HepG2 (cell line): ENCODE results near the gene BMERB1. TPM values are rescaled to one million over a fixed set of nuclear protein-coding genes. Genes with fewer than 3 reads are reported as not detected.

Experiments used
- ATAC-seq: fragments of 200-7000 bp; cut with Tn5 transposase; 3 replicates; pipeline ENCODE4 v1.9.1; 2020; ENCODE audit warnings: mild to moderate bottlenecking, moderate library complexity
- BruUV-seq: library from RNA; stranded (reverse); fragments of 400-500 nt; replicated peaks from 2 replicates; lab custom pipeline; 2021; lab: Mats Ljungman, UMichigan
- CTCF ChIA-PET: fragments of 300-600 bp; formaldehyde crosslinking; extraction: SDS; loops from one replicate; lab custom pipeline; 2021; ENCODE audit warnings: low total read pairs, inconsistent platforms, low intra/inter-chr PET ratio; lab: Yijun Ruan, JAX
- POLR2A ChIA-PET: fragments of 350-600 bp; sonication (Branson Sonifier 250); formaldehyde crosslinking; loops from one replicate; lab custom pipeline; 2020; ENCODE audit warnings: antibody characterized with exemption, inconsistent platforms; lab: Yijun Ruan, JAX
- DNase-seq: peaks from one replicate; pipeline ENCODE4 v3.0.0-alpha.2; 2015; ENCODE audit warnings: low spot score
- FAIRE-seq: peaks from 3 replicates; lab custom pipeline; 2011; peaks lifted over from hg19 to GRCh38; lab: Jason Lieb, UNC
- H2AFZ ChIP-seq: one replicate; pipeline ENCODE4 v1.6.1; 2011; ENCODE audit warnings: low read length, inconsistent platforms
- H3K27ac ChIP-seq: fragments of 300-600 bp; 3 replicates; pipeline ENCODE4 v1.8.0; 2011; ENCODE audit warnings: mixed run types, mild to moderate bottlenecking, mixed read lengths, low read length, inconsistent platforms; ENCODE audit not compliant: insufficient read depth; ENCODE audit errors: extremely low read length
- H3K27me3 ChIP-seq, 2 experiments: fragments of 200-600 bp in 1 of 2; 2 replicates in 1 of 2; 3 replicates in 1 of 2; pipeline versions ENCODE4 v1.6.0 to v1.8.0; 2011; ENCODE audit warnings: low read length in 2 of 2, mild to moderate bottlenecking in 2 of 2, moderate library complexity in 2 of 2, inconsistent platforms in 1 of 2; ENCODE audit not compliant: insufficient read depth in 2 of 2, control insufficient read depth in 1 of 2
- H3K36me3 ChIP-seq, 2 experiments: fragments of 200-600 bp in 1 of 2; replicated peaks in 1 of 2; 2 replicates in 1 of 2; 3 replicates in 1 of 2; pipeline versions ENCODE4 v1.5.1 to v1.8.0; 2011; ENCODE audit warnings: low read length in 2 of 2, inconsistent platforms in 1 of 2; ENCODE audit not compliant: insufficient read depth in 2 of 2, control insufficient read depth in 1 of 2
- H3K4me1 ChIP-seq: 2 replicates; pipeline ENCODE4 v1.5.1; 2012; ENCODE audit warnings: low read length, inconsistent platforms; ENCODE audit not compliant: insufficient read depth
- H3K4me2 ChIP-seq: 2 replicates; pipeline ENCODE4 v1.6.0; 2011; ENCODE audit warnings: low read depth, low read length, inconsistent platforms
- H3K4me3 ChIP-seq, 3 experiments: fragments of 200-600 bp in 1 of 3; sonication (generic), shearing (Covaris generic) in 1 of 3; replicated peaks in 1 of 3; 2 replicates each; pipeline ENCODE4 v1.5.1; 2011 to 2016; ENCODE audit warnings: low read length in 3 of 3, inconsistent platforms in 2 of 3, low read depth in 2 of 3, mild to moderate bottlenecking in 2 of 3, control low read depth in 1 of 3, mixed read lengths in 1 of 3; ENCODE audit not compliant: insufficient read depth in 1 of 3
- H3K79me2 ChIP-seq: one replicate; pipeline ENCODE4 v1.6.1; 2011; ENCODE audit warnings: low read length, inconsistent platforms; ENCODE audit not compliant: insufficient read depth
- H3K9ac ChIP-seq: 2 replicates; pipeline ENCODE4 v1.6.0; 2011; ENCODE audit warnings: mild to moderate bottlenecking, low read depth, low read length, inconsistent platforms; ENCODE audit not compliant: insufficient read depth
- H3K9me3 ChIP-seq: 2 replicates; pipeline ENCODE4 v1.5.1; 2012; ENCODE audit warnings: mild to moderate bottlenecking, low read length
- H4K20me1 ChIP-seq: 2 replicates; pipeline ENCODE4 v1.6.0; 2011; ENCODE audit warnings: inconsistent platforms, mild to moderate bottlenecking, low read length, moderate library complexity; ENCODE audit not compliant: insufficient read depth
- REL ChIP-seq: sonication (generic); formaldehyde crosslinking; conservative IDR thresholded peaks from 2 replicates; pipeline ENCODE4 v1.8.0; 2022; ENCODE audit warnings: mild to moderate bottlenecking, missing genetic modification reagents, moderate library complexity
- SMAD9 ChIP-seq: sonication (generic); formaldehyde crosslinking; IDR thresholded peaks from 2 replicates; pipeline ENCODE4 v1.5.1; 2020; ENCODE audit warnings: mild to moderate bottlenecking, missing genetic modification reagents
- TRIM24 ChIP-seq: sonication (generic); formaldehyde crosslinking; IDR thresholded peaks from 2 replicates; pipeline ENCODE4 v1.8.0; 2022; ENCODE audit warnings: mild to moderate bottlenecking, missing genetic modification reagents
- ZEB1 ChIP-seq: IDR thresholded peaks from 2 replicates; pipeline ENCODE4 v1.6.1; 2012; ENCODE audit warnings: mild to moderate bottlenecking, low read depth, inconsistent platforms; ENCODE audit not compliant: insufficient replicate concordance
- ZNF143 ChIP-seq: sonication (generic); formaldehyde crosslinking; IDR thresholded peaks from 2 replicates; pipeline ENCODE4 v1.4.0; 2020; ENCODE audit warnings: missing genetic modification reagents
- ZNF605 ChIP-seq: sonication (generic); formaldehyde crosslinking; IDR thresholded peaks from 2 replicates; pipeline ENCODE4 v1.8.0; 2022; ENCODE audit warnings: mild to moderate bottlenecking, missing genetic modification reagents
- WGBS: methylation state at CpG from one replicate; pipeline ENCODE4 v1.1.6; 2017; ENCODE audit warnings: low lambda C conversion rate; 5-methylcytosine and 5-hydroxymethylcytosine counted together
- in situ Hi-C: cut with HindIII; loops from 2 replicates; pipeline ENCODE4 v1.10.0; 2017; ENCODE audit warnings: low pct_unique_long_range_greater_than_20kb; ENCODE audit not compliant: extremely low pct_ligation_motif_present
- intact Hi-C: fragments of 100-400 bp; cut with micrococcal nuclease; formaldehyde crosslinking; loops from one replicate; pipeline ENCODE4 v1.10.0; 2022; ENCODE audit not compliant: unreplicated experiment
- polyA plus RNA-seq, 8 experiments: library from polyadenylated mRNA; depleted of rRNA in 3 of 8; stranded (reverse) in 7 of 8; unstranded in 1 of 8; fragments of >200 nt; fragmentation: Illumina TruSeq in 4 of 8; extraction: Trizol in 4 of 8; gene quantifications; 2 replicates each; pipeline versions ENCODE4 v1.2.1 to v1.2.3, GENCODE V29; 2011 to 2016; ENCODE audit warnings: low read depth in 4 of 8, missing spikeins in 1 of 8, mixed read lengths in 1 of 8; ENCODE audit not compliant: insufficient read depth in 1 of 8
- total RNA-seq, 5 experiments: library from RNA; depleted of rRNA; stranded (reverse); fragments of >200 nt; fragmentation: Illumina TruSeq; extraction: Trizol; gene quantifications; 2 replicates each; pipeline ENCODE4 v1.2.3, GENCODE V29; 2016; ENCODE audit warnings: low read depth in 1 of 5
- TF ChIP-seq, protein P1 (sequence below): sonication (generic); formaldehyde crosslinking; IDR thresholded peaks from 2 replicates; pipeline ENCODE4 v1.4.0; 2020; ENCODE audit warnings: missing genetic modification reagents; ENCODE audit errors: not compliant biosample characterization
- TF ChIP-seq, protein P2 (sequence below): sonication (generic); formaldehyde crosslinking; IDR thresholded peaks from 2 replicates; pipeline ENCODE4 v1.8.1; 2023; ENCODE audit warnings: mild to moderate bottlenecking, inconsistent platforms, moderate library complexity, missing genetic modification reagents, borderline replicate concordance
- TF ChIP-seq, protein P3 (sequence below): sonication (generic); formaldehyde crosslinking; IDR thresholded peaks from 2 replicates; pipeline ENCODE4 v1.4.0; 2020; ENCODE audit warnings: mild to moderate bottlenecking, missing genetic modification reagents

Gene BMERB1
- total and polyA plus RNA-seq, 2 of the 13 experiments (the other 11 are each of a cell fraction or from before 2014, with no cell fraction given) = 1.4 TPM

DNA sequence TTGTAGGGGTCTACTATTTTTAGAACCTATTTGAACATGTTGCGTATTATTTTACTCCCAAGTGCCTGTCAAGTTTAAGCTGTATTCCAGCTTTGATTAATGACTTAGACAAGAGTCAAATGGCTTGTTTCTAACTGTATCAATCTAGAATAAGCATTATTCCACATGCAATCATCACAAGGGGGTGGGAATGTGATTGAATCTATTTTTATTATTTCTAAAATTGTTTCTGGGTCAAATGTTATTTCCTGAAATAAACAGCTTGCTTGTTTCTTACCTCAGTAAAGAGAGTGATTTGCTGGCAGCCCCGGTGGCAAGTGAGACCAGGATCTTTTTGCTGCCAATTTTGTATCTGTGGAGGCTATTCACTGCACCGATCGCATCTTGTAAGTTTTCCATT is 187.1 kb downstream of the BMERB1 start:
- no peak for TF ChIP-seq ZEB1
- TF ChIP-seq TRIM24 (CRISPR knock-in tag) = no peak
- TF ChIP-seq, protein P1, sequence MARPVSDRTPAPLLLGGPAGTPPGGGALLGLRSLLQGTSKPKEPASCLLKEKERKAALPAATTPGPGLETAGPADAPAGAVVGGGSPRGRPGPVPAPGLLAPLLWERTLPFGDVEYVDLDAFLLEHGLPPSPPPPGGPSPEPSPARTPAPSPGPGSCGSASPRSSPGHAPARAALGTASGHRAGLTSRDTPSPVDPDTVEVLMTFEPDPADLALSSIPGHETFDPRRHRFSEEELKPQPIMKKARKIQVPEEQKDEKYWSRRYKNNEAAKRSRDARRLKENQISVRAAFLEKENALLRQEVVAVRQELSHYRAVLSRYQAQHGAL (CRISPR knock-in tag) = no peak
- no peak for TF ChIP-seq REL
- TF ChIP-seq ZNF605 (CRISPR knock-in tag) = no peak
- no peak for TF ChIP-seq SMAD9 (CRISPR knock-in tag)
- TF ChIP-seq, protein P2, sequence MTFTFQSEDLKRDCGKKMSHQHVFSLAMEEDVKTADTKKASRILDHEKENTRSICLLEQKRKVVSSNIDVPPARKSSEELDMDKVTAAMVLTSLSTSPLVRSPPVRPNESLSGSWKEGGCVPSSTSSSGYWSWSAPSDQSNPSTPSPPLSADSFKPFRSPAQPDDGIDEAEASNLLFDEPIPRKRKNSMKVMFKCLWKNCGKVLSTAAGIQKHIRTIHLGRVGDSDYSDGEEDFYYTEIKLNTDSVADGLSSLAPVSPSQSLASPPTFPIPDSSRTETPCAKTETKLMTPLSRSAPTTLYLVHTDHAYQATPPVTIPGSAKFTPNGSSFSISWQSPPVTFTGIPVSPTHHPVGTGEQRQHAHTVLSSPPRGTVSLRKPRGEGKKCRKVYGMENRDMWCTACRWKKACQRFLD (CRISPR knock-in tag) = no peak
- TF ChIP-seq, protein P3, sequence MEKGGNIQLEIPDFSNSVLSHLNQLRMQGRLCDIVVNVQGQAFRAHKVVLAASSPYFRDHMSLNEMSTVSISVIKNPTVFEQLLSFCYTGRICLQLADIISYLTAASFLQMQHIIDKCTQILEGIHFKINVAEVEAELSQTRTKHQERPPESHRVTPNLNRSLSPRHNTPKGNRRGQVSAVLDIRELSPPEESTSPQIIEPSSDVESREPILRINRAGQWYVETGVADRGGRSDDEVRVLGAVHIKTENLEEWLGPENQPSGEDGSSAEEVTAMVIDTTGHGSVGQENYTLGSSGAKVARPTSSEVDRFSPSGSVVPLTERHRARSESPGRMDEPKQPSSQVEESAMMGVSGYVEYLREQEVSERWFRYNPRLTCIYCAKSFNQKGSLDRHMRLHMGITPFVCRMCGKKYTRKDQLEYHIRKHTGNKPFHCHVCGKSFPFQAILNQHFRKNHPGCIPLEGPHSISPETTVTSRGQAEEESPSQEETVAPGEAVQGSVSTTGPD = no peak
- no peak for TF ChIP-seq ZNF143
- no peak for FAIRE-seq
- ChIA-PET POLR2A (interaction anchor here (1.0 to 2.0 kb wide), 4 partner anchors 9 to 46 kb away, joined by 4 read pairs; partner anchors contain the start of gene MARF1), CTCF (no interaction called here)
- BruUV-seq = no TSS peak
- no peak overlapping the region for H3K27ac ChIP-seq
- H4K20me1 ChIP-seq = no peaks in the 10 kb centered on the region
- H3K36me3 ChIP-seq = peaks cover 50 to 87% of the 10 kb centered on the region in 2 experiments
- intact Hi-C loops (no loop called here), in situ Hi-C loops (no loop called here)
- H3K9ac ChIP-seq = no peak overlapping the region
- no peak overlapping the region for H2AFZ ChIP-seq
- H3K79me2 ChIP-seq = no peaks in the 10 kb centered on the region
- H3K4me1 ChIP-seq = peaks cover 8% of the 10 kb centered on the region
- no peaks in the 10 kb centered on the region for H3K27me3 ChIP-seq
- no peak for DNase-seq
- H3K4me3 ChIP-seq = no peak overlapping the region
- 96% methylated on average over 4 of the region's 4 CpGs for WGBS
- H3K9me3 ChIP-seq = no peaks in the 10 kb centered on the region
- ATAC-seq = no peak
- no peak overlapping the region for H3K4me2 ChIP-seq
